Measurements from ENCODE around the gene WDR35. TPM values are rescaled to one million over a fixed set of nuclear protein-coding genes. Genes with fewer than 3 reads are reported as not detected.

The WDR35 gene
- total and polyA plus RNA-seq, 10 of the 15 experiments (the other 5 are each of a cell fraction or from before 2014, with no cell fraction given): 3.0 to 9.3 (median 6.3) TPM

- TF ChIP-seq BCL3 (IDR thresholded peaks at IDR 0.05; ENCODE audit: borderline replicate concordance, insufficient read depth, low read depth, low read length, poor library complexity, severe bottlenecking) (no peak), CBX3 (IDR thresholded peaks at IDR 0.05; ENCODE audit: borderline replicate concordance, low read depth) (no peak), EGR1 (IDR thresholded peaks at IDR 0.05; ENCODE audit: borderline replicate concordance in 1 of 2, low read depth in 2 of 2, low read length in 2 of 2) (no peak), SREBF2 (IDR thresholded peaks at IDR 0.05; ENCODE audit: low read length) (no peak), ZBTB4 (CRISPR knock-in tag; IDR thresholded peaks at IDR 0.05) (no peak), RELA (IDR thresholded peaks at IDR 0.05; ENCODE audit: borderline replicate concordance, partially characterized antibody) (no peak), MXI1 (IDR thresholded peaks at IDR 0.05; ENCODE audit: low read depth, low read length) (no peak), RELB (IDR thresholded peaks at IDR 0.05; ENCODE audit: low read depth) (no peak), ZSCAN29 (IDR thresholded peaks at IDR 0.05) (no peak), TCF3 (IDR thresholded peaks at IDR 0.05; ENCODE audit: borderline replicate concordance, insufficient read depth, low read depth, low read length) (no peak), CHD4 (IDR thresholded peaks at IDR 0.05) (no peak), HDAC2 (IDR thresholded peaks at IDR 0.05) (no peak), POU2F2 (IDR thresholded peaks at IDR 0.05; ENCODE audit: borderline replicate concordance, low read depth, low read length) (no peak), NFIC (IDR thresholded peaks at IDR 0.05; ENCODE audit: low read depth, low read length) (no peak)
These were observed 87.6 kb downstream of the WDR35 start (continued) for GRCh38 chr2:19902216-19902740.

Data from GM12878 (cell line).